Caco-2 (cell line): Measurements from ENCODE around the gene MFRP. TPM values are rescaled to one million over a fixed set of nuclear protein-coding genes. Genes with fewer than 3 reads are reported as not detected.
A peak's percentile ranks its signal among the peaks of the same experiment; 100 is the strongest.

ENCODE experiments used
- BruUV-seq: library from RNA; stranded (reverse); fragments of 400-500 nt; replicated peaks from 2 replicates; lab custom pipeline; 2021; lab: Mats Ljungman, UMichigan
- CTCF ChIA-PET: fragments of 300-600 bp; sonication (Branson Sonifier 250); formaldehyde crosslinking; loops from one replicate; lab custom pipeline; 2022; ENCODE audit warnings: antibody characterized with exemption; lab: Charles Lee
- POLR2A ChIA-PET: fragments of 300-600 bp; sonication (Branson Sonifier 250); formaldehyde crosslinking; loops from one replicate; lab custom pipeline; 2022; ENCODE audit warnings: antibody characterized with exemption; lab: Charles Lee
- DNase-seq, 2 experiments: peaks; one replicate each; pipeline versions ENCODE4 v3.0.0 to v3.0.0-alpha.2; 2020 to 2022
- H3K27me3 ChIP-seq: replicated peaks from 2 replicates; pipeline ENCODE4 v1.6.0; 2011; ENCODE audit warnings: low read length; ENCODE audit not compliant: control insufficient read depth, insufficient read depth
- H3K36me3 ChIP-seq: 2 replicates; pipeline ENCODE4 v1.5.1; 2011; ENCODE audit warnings: low read length; ENCODE audit not compliant: control insufficient read depth, insufficient read depth
- H3K4me1 ChIP-seq: fragments of 250-450 bp; sonication (Bioruptor Pico); 2 replicates; pipeline ENCODE4 v1.5.1; 2020; ENCODE audit warnings: mild to moderate bottlenecking
- H3K4me3 ChIP-seq: 2 replicates; pipeline ENCODE4 v1.5.1; 2011; ENCODE audit warnings: low read depth, mild to moderate bottlenecking, control low read depth, low read length
- H3K9me3 ChIP-seq: fragments of 250-450 bp; sonication (Bioruptor Pico); 2 replicates; pipeline ENCODE4 v1.5.1; 2020; ENCODE audit warnings: mild to moderate bottlenecking, moderate library complexity
- H3K27ac Mint-ChIP-seq: one replicate; pipeline ENCODE4 v1.8.0; 2022; ENCODE audit warnings: mixed read lengths; ENCODE audit not compliant: unreplicated experiment
- H3K27me3 Mint-ChIP-seq: one replicate; pipeline ENCODE4 v1.8.0; 2022; ENCODE audit warnings: mixed read lengths; ENCODE audit not compliant: insufficient read depth, unreplicated experiment
- H3K36me3 Mint-ChIP-seq: one replicate; pipeline ENCODE4 v1.8.0; 2022; ENCODE audit warnings: mild to moderate bottlenecking, mixed read lengths; ENCODE audit not compliant: insufficient read depth, unreplicated experiment
- H3K4me1 Mint-ChIP-seq: one replicate; pipeline ENCODE4 v1.8.0; 2022; ENCODE audit warnings: low read depth, mixed read lengths; ENCODE audit not compliant: unreplicated experiment
- H3K4me3 Mint-ChIP-seq: one replicate; pipeline ENCODE4 v1.8.0; 2022; ENCODE audit warnings: mild to moderate bottlenecking, moderate library complexity, mixed read lengths; ENCODE audit not compliant: unreplicated experiment
- H3K9me3 Mint-ChIP-seq: one replicate; pipeline ENCODE4 v1.8.0; 2022; ENCODE audit warnings: mixed read lengths; ENCODE audit not compliant: unreplicated experiment
- intact Hi-C: fragments of 100-400 bp; cut with micrococcal nuclease; formaldehyde crosslinking; loops from one replicate; pipeline ENCODE4 v1.10.0; 2022; ENCODE audit not compliant: unreplicated experiment
- total RNA-seq: library from RNA; stranded (reverse); gene quantifications from 2 replicates; pipeline ENCODE4 v1.2.3, GENCODE V29; 2022
- TF ChIP-seq, protein P1 (sequence below), 2 experiments: fragments of 200-600 bp in 1 of 2; IDR thresholded peaks; 1 replicate in 1 of 2; 2 replicates in 1 of 2; pipeline versions ENCODE4 v1.5.1 to v1.8.0; 2011 to 2022; ENCODE audit warnings: antibody characterized with exemption in 1 of 2, control low read depth in 1 of 2, inconsistent platforms in 1 of 2, low read depth in 1 of 2, low read length in 1 of 2, mild to moderate bottlenecking in 1 of 2, moderate library complexity in 1 of 2; ENCODE audit not compliant: insufficient read depth in 1 of 2, severe bottlenecking in 1 of 2, unreplicated experiment in 1 of 2

Gene MFRP
- total RNA-seq, 1 experiment from 2014 or later = not detected

DNA sequence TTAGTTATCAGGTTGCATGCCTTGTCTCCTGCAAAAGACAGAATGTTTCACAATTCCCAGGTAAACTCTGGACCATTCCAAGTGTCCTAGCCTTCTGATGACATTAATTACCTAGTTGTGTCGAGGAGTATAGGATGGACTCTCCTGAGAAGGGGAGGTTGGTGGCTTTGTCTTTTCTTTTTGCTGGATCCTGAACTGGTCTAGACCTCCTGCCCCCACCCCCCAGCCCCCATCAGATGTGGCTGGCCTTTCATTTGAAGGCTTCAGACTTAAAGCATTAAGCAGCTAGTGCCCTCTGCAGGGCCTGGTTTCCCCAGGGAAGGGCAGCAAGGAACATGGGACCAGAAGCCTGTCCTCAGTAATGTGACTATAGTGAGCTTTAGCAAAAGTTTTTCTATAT, 39.3 kb downstream of the MFRP start:
- Mint-ChIP-seq H3K9me3 (no peaks in the 10 kb centered on the region), H3K36me3 (peaks cover 70% of the 10 kb centered on the region), H3K4me3 (no peak overlapping the region), H3K27ac (no peak overlapping the region), H3K4me1 (no peaks in the 10 kb centered on the region), H3K27me3 (no peaks in the 10 kb centered on the region)
- TF ChIP-seq, protein P1, sequence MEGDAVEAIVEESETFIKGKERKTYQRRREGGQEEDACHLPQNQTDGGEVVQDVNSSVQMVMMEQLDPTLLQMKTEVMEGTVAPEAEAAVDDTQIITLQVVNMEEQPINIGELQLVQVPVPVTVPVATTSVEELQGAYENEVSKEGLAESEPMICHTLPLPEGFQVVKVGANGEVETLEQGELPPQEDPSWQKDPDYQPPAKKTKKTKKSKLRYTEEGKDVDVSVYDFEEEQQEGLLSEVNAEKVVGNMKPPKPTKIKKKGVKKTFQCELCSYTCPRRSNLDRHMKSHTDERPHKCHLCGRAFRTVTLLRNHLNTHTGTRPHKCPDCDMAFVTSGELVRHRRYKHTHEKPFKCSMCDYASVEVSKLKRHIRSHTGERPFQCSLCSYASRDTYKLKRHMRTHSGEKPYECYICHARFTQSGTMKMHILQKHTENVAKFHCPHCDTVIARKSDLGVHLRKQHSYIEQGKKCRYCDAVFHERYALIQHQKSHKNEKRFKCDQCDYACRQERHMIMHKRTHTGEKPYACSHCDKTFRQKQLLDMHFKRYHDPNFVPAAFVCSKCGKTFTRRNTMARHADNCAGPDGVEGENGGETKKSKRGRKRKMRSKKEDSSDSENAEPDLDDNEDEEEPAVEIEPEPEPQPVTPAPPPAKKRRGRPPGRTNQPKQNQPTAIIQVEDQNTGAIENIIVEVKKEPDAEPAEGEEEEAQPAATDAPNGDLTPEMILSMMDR (IDR thresholded peaks at IDR 0.05; ENCODE audit: insufficient read depth in 1 of 2, low read depth in 1 of 2, low read length in 1 of 2, severe bottlenecking in 1 of 2, unreplicated experiment in 1 of 2) = peak in 1 of 2 experiments; percentile 31
- Histone ChIP-seq H3K9me3 (no peaks in the 10 kb centered on the region), H3K4me1 (no peaks in the 10 kb centered on the region), H3K27me3 (no peaks in the 10 kb centered on the region), H3K4me3 (no peak overlapping the region), H3K36me3 (0 out of 2 replicates have a peak, but pooled peaks cover 5% of the 10 kb centered on the region)
- no peak for DNase-seq
- CTCF ChIA-PET = interaction anchor here (0.6 to 2.5 kb wide), 9 partner anchors 8 to 212 kb away, joined by 3 to 14 read pairs (median 4); partner anchors contain the start of genes CBL, HINFP and USP2
- BruUV-seq = no TSS peak
- intact Hi-C loops = no loop called here
- POLR2A ChIA-PET = interaction anchor here (0.6 to 0.9 kb wide), 2 partner anchors 186 to 516 kb away, joined by 3 to 4 read pairs; partner anchors contain the start of genes DDX6 and HINFP

GRCh38 chr11:119306373-119306890, 40.1 kb downstream of the MFRP start:
- POLR2A ChIA-PET = interaction anchor here (0.9 kb wide), 1 partner anchor 185 kb away, joined by 4 read pairs; the partner anchor contains the start of gene HINFP
- Mint-ChIP-seq H3K36me3 (peaks cover 74% of the 10 kb centered on the region), H3K27ac (no peak overlapping the region), H3K4me3 (no peak overlapping the region), H3K27me3 (no peaks in the 10 kb centered on the region), H3K9me3 (no peaks in the 10 kb centered on the region), H3K4me1 (no peaks in the 10 kb centered on the region)
- H3K9me3 ChIP-seq = no peaks in the 10 kb centered on the region
- H3K36me3 ChIP-seq = 0 out of 2 replicates have a peak, but pooled peaks cover 5% of the 10 kb centered on the region
- TF ChIP-seq, protein P1 (IDR thresholded peaks at IDR 0.05; ENCODE audit: insufficient read depth in 1 of 2, low read depth in 1 of 2, low read length in 1 of 2, severe bottlenecking in 1 of 2, unreplicated experiment in 1 of 2) = no peak
- no TSS peak for BruUV-seq
- no peak overlapping the region for H3K4me3 ChIP-seq
- intact Hi-C loops = no loop called here
- no peaks in the 10 kb centered on the region for H3K27me3 ChIP-seq
- DNase-seq = no peak
- CTCF ChIA-PET = interaction anchor here (0.6 to 2.5 kb wide), 6 partner anchors 20 to 212 kb away, joined by 3 to 14 read pairs (median 4); partner anchors contain the start of genes CBL and HINFP
- no peaks in the 10 kb centered on the region for H3K4me1 ChIP-seq

DNA sequence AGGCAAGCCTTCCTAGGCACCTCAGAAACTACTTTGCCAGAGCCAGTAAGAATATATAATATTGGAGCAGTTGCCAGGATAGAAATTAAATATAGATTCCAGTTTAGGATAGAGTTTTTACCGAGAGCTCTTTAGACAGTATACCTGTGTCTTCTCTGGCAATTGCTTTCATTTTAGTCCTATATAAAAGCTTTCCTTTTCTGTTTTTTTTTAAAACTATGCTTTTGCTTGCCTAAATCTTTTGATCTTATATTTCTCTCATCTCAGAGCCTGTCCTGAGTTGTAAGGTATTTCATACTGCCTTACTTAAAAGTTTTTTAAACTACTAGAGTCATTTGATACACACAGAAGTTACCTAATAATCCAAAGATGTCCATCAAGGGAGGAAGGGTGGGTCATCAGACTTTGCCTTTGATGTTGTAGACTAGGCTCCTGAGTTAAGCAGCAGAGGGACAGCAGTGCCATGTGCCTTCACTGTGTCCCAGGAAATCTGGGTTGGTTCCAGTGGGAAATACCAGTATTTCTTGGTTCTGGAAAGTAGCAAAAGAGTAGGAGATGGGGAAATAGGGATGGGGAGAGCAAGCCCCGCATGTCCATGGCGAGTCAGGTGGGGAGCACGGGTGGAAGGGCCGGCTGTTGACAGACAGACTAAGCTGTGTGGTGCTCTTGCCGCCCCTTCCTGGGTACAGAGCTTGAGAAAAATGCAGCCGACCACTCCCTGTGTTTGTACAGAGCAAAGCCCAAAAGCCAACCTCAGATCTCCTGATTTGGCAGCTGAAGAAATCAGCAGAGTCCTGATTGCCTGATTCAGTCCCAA, 40.7 kb downstream of the MFRP start:
- Mint-ChIP-seq H3K27ac (no peak overlapping the region), H3K4me3 (no peak overlapping the region), H3K27me3 (no peaks in the 10 kb centered on the region), H3K4me1 (no peaks in the 10 kb centered on the region), H3K9me3 (no peaks in the 10 kb centered on the region), H3K36me3 (peaks cover 70% of the 10 kb centered on the region)
- Histone ChIP-seq H3K4me1 (no peaks in the 10 kb centered on the region), H3K36me3 (peaks cover 5% of the 10 kb centered on the region; the same call in 1 of the 2 replicates), H3K4me3 (no peak overlapping the region), H3K9me3 (no peaks in the 10 kb centered on the region), H3K27me3 (no peaks in the 10 kb centered on the region)
- POLR2A ChIA-PET = no interaction called here
- intact Hi-C loops = no loop called here
- TF ChIP-seq, protein P1 (IDR thresholded peaks at IDR 0.05; ENCODE audit: insufficient read depth in 1 of 2, low read depth in 1 of 2, low read length in 1 of 2, severe bottlenecking in 1 of 2, unreplicated experiment in 1 of 2) = no peak
- DNase-seq = no peak
- CTCF ChIA-PET = interaction anchor here (1.0 to 2.5 kb wide), 2 partner anchors 21 to 32 kb away, joined by 3 to 14 read pairs; no protein-coding TSS in a partner anchor
- no TSS peak for BruUV-seq
